Measurements from ENCODE around the gene TTBK1. TPM values are rescaled to one million over a fixed set of nuclear protein-coding genes. Genes with fewer than 3 reads are reported as not detected.

Gene TTBK1
- total RNA-seq, 6 experiments from 2014 or later, result 0.83 to 1.6 (median 0.87) TPM

- TF ChIP-seq CTCF (IDR thresholded peaks at IDR 0.05) (no peak), POLR2A (IDR thresholded peaks at IDR 0.05) (no peak)
- no peak for ATAC-seq
- DNase-seq, result peak in 1 of 3 donors; percentile 11
- H3K36me3 ChIP-seq, result no peaks in the 10 kb centered on the region
- WGBS (ENCODE audit: insufficient coverage, low coverage, low lambda C conversion rate, missing lambda C conversion rate), result 83% methylated on average over 4 of the region's 5 CpGs
- H3K27ac ChIP-seq, result no peak overlapping the region
- H3K4me1 ChIP-seq, result peaks cover 0 to 16% (median 8%) of the 10 kb centered on the region in 4 donors
- H3K27me3 ChIP-seq, result no peaks in the 10 kb centered on the region
- no peak overlapping the region for H3K4me3 ChIP-seq
- no peaks in the 10 kb centered on the region for H3K9me3 ChIP-seq
- intact Hi-C loops (cut with DNase I), result loop anchor here in 1 of 2 donors (10.0 kb wide), 1 partner anchor 94 kb away; no protein-coding TSS in a partner anchor
These were observed 17.9 kb downstream of the TTBK1 start for GRCh38 chr6:43261198-43261597.

- WGBS (ENCODE audit: insufficient coverage, low coverage, low lambda C conversion rate, missing lambda C conversion rate), result 69% methylated on average over 9 of the region's 14 CpGs
- no peaks in the 10 kb centered on the region for H3K27me3 ChIP-seq
- intact Hi-C loops (cut with DNase I), result loop anchor here in 1 of 2 donors (10.0 kb wide), 1 partner anchor 93 kb away; no protein-coding TSS in a partner anchor
- H3K9me3 ChIP-seq, result no peaks in the 10 kb centered on the region
- ATAC-seq, result no peak
- DNase-seq, result no peak
- TF ChIP-seq CTCF (IDR thresholded peaks at IDR 0.05) (no peak), POLR2A (IDR thresholded peaks at IDR 0.05) (no peak)
- no peak overlapping the region for H3K4me3 ChIP-seq
- no peak overlapping the region for H3K27ac ChIP-seq
- H3K4me1 ChIP-seq, result peaks cover 0 to 23% (median 12%) of the 10 kb centered on the region in 4 donors
- no peaks in the 10 kb centered on the region for H3K36me3 ChIP-seq
These were observed 18.9 kb downstream of the TTBK1 start for GRCh38 chr6:43262000-43262779.

- intact Hi-C loops (cut with DNase I), result loop anchor here in 1 of 2 donors (10.0 kb wide), 1 partner anchor 92 kb away; no protein-coding TSS in a partner anchor
- H3K9me3 ChIP-seq, result no peaks in the 10 kb centered on the region
- peaks cover 0 to 27% (median 15%) of the 10 kb centered on the region in 4 donors for H3K4me1 ChIP-seq
- no peak overlapping the region for H3K4me3 ChIP-seq
- H3K36me3 ChIP-seq, result no peaks in the 10 kb centered on the region
- ATAC-seq (no peak), DNase-seq (no peak)
- no peak overlapping the region for H3K27ac ChIP-seq
- 18% methylated on average over 3 of the region's 39 CpGs for WGBS (ENCODE audit: insufficient coverage, low coverage, low lambda C conversion rate, missing lambda C conversion rate)
- TF ChIP-seq CTCF (IDR thresholded peaks at IDR 0.05), result no peak
- no peak for TF ChIP-seq POLR2A (IDR thresholded peaks at IDR 0.05)
- no peaks in the 10 kb centered on the region for H3K27me3 ChIP-seq
These were observed 19.6 kb downstream of the TTBK1 start for GRCh38 chr6:43262780-43263313.

GRCh38 chr6:43263314-43264178, 20.3 kb downstream of the TTBK1 start:
- peak; percentile 52 to 66 (median 57) for ATAC-seq
- Histone ChIP-seq H3K4me3 (no peak overlapping the region), H3K9me3 (no peaks in the 10 kb centered on the region), H3K27ac (no peak overlapping the region), H3K36me3 (no peaks in the 10 kb centered on the region), H3K4me1 (peaks cover 0 to 34% (median 20%) of the 10 kb centered on the region in 4 donors), H3K27me3 (no peaks in the 10 kb centered on the region)
- WGBS (ENCODE audit: insufficient coverage, low coverage, low lambda C conversion rate, missing lambda C conversion rate), result 54% methylated on average over 9 of the region's 12 CpGs
- TF ChIP-seq CTCF (IDR thresholded peaks at IDR 0.05) (peak; percentile 84 to 91 (median 88)), POLR2A (IDR thresholded peaks at IDR 0.05) (no peak)
- peak; percentile 84 to 87 (median 87) for DNase-seq
- intact Hi-C loops (cut with DNase I), result loop anchor here in 1 of 2 donors (10.0 kb wide), 1 partner anchor 91 kb away; no protein-coding TSS in a partner anchor
